Measurements from ENCODE around the gene ITCH. TPM values are rescaled to one million over a fixed set of nuclear protein-coding genes. Genes with fewer than 3 reads are reported as not detected.
"Not testable (repeated sequence)": the region's sequence is repeated elsewhere in the genome, so short reads cannot be mapped to it uniquely, and the experiment has no call there.

The ITCH gene
- total RNA-seq, 2 experiments from 2014 or later = 45.1 to 55.2 TPM

- H3K9me3 Mint-ChIP-seq = no peaks in the 10 kb centered on the region
- H3K4me1 Mint-ChIP-seq = peaks cover 27% of the 10 kb centered on the region
- no peak overlapping the region for H3K27ac Mint-ChIP-seq
- DNase-seq = no peak
- no peak overlapping the region for H3K4me3 Mint-ChIP-seq
- H3K27me3 Mint-ChIP-seq = no peaks in the 10 kb centered on the region
- peaks cover 9% of the 10 kb centered on the region for H3K36me3 Mint-ChIP-seq
Observed at GRCh38 chr20:34385464-34385863, 22.4 kb downstream of the ITCH start.

- H3K4me1 Mint-ChIP-seq = peaks cover 28% of the 10 kb centered on the region
- no peaks in the 10 kb centered on the region for H3K9me3 Mint-ChIP-seq
- H3K36me3 Mint-ChIP-seq = peaks cover 13% of the 10 kb centered on the region
- no peaks in the 10 kb centered on the region for H3K27me3 Mint-ChIP-seq
- no peak overlapping the region for H3K4me3 Mint-ChIP-seq
- peak overlapping the region; percentile 40 for H3K27ac Mint-ChIP-seq
- no peak for DNase-seq
Observed at GRCh38 chr20:34388000-34388399, 24.9 kb downstream of the ITCH start.

GRCh38 chr20:34388678-34389077, 25.6 kb downstream of the ITCH start:
- peaks cover 16% of the 10 kb centered on the region for H3K36me3 Mint-ChIP-seq
- no peak overlapping the region for H3K4me3 Mint-ChIP-seq
- DNase-seq = no peak
- H3K27ac Mint-ChIP-seq = no peak overlapping the region
- H3K4me1 Mint-ChIP-seq = peaks cover 28% of the 10 kb centered on the region
- no peaks in the 10 kb centered on the region for H3K9me3 Mint-ChIP-seq
- H3K27me3 Mint-ChIP-seq = no peaks in the 10 kb centered on the region

- DNase-seq = no peak
- Mint-ChIP-seq H3K36me3 (peaks cover 17% of the 10 kb centered on the region), H3K27ac (no peak overlapping the region), H3K4me3 (no peak overlapping the region), H3K4me1 (peaks cover 28% of the 10 kb centered on the region), H3K9me3 (no peaks in the 10 kb centered on the region), H3K27me3 (no peaks in the 10 kb centered on the region)
Observed at GRCh38 chr20:34389206-34389953, 26.3 kb downstream of the ITCH start.

- DNase-seq = no peak
- Mint-ChIP-seq H3K36me3 (peaks cover 21% of the 10 kb centered on the region), H3K27me3 (no peaks in the 10 kb centered on the region), H3K9me3 (no peaks in the 10 kb centered on the region), H3K27ac (no peak overlapping the region), H3K4me1 (peaks cover 28% of the 10 kb centered on the region), H3K4me3 (no peak overlapping the region)
Observed at GRCh38 chr20:34389954-34390555, 27.0 kb downstream of the ITCH start.

- H3K27ac Mint-ChIP-seq = no peak overlapping the region
- no peaks in the 10 kb centered on the region for H3K27me3 Mint-ChIP-seq
- H3K4me1 Mint-ChIP-seq = peaks cover 13% of the 10 kb centered on the region
- no peaks in the 10 kb centered on the region for H3K9me3 Mint-ChIP-seq
- H3K36me3 Mint-ChIP-seq = peaks cover 34% of the 10 kb centered on the region
- no peak for DNase-seq
- no peak overlapping the region for H3K4me3 Mint-ChIP-seq
Observed at GRCh38 chr20:34396408-34396807, 33.3 kb downstream of the ITCH start.

GRCh38 chr20:34397096-34397495, 34.0 kb downstream of the ITCH start:
- peaks cover 19% of the 10 kb centered on the region for H3K4me1 Mint-ChIP-seq
- H3K36me3 Mint-ChIP-seq = peaks cover 39% of the 10 kb centered on the region
- no peak overlapping the region for H3K4me3 Mint-ChIP-seq
- no peak for DNase-seq
- H3K27me3 Mint-ChIP-seq = no peaks in the 10 kb centered on the region
- peak overlapping the region; percentile 4 for H3K27ac Mint-ChIP-seq
- H3K9me3 Mint-ChIP-seq = no peaks in the 10 kb centered on the region

GRCh38 chr20:34400776-34401175, 37.7 kb downstream of the ITCH start:
- Mint-ChIP-seq H3K36me3 (peaks cover 46% of the 10 kb centered on the region), H3K4me1 (peaks cover 39% of the 10 kb centered on the region)
- not testable (repeated sequence) for H3K4me3 Mint-ChIP-seq, H3K27ac Mint-ChIP-seq, H3K27me3 Mint-ChIP-seq, H3K9me3 Mint-ChIP-seq, DNase-seq

- Mint-ChIP-seq H3K27ac (peak overlapping the region; percentile 2), H3K4me1 (peaks cover 38% of the 10 kb centered on the region), H3K4me3 (no peak overlapping the region), H3K36me3 (peaks cover 44% of the 10 kb centered on the region), H3K27me3 (no peaks in the 10 kb centered on the region), H3K9me3 (no peaks in the 10 kb centered on the region)
- DNase-seq = peak; percentile 28
Observed at GRCh38 chr20:34401741-34402455, 38.8 kb downstream of the ITCH start.

GRCh38 chr20:34402461-34402860, 39.4 kb downstream of the ITCH start:
- H3K9me3 Mint-ChIP-seq = no peaks in the 10 kb centered on the region
- H3K27ac Mint-ChIP-seq = no peak overlapping the region
- H3K4me3 Mint-ChIP-seq = no peak overlapping the region
- no peaks in the 10 kb centered on the region for H3K27me3 Mint-ChIP-seq
- H3K36me3 Mint-ChIP-seq = peaks cover 39% of the 10 kb centered on the region
- no peak for DNase-seq
- H3K4me1 Mint-ChIP-seq = peaks cover 38% of the 10 kb centered on the region

GRCh38 chr20:34403063-34403827, 40.2 kb downstream of the ITCH start:
- peaks cover 38% of the 10 kb centered on the region for H3K4me1 Mint-ChIP-seq
- H3K4me3 Mint-ChIP-seq = no peak overlapping the region
- H3K36me3 Mint-ChIP-seq = peaks cover 39% of the 10 kb centered on the region
- H3K27ac Mint-ChIP-seq = no peak overlapping the region
- no peaks in the 10 kb centered on the region for H3K9me3 Mint-ChIP-seq
- DNase-seq = no peak
- no peaks in the 10 kb centered on the region for H3K27me3 Mint-ChIP-seq

GRCh38 chr20:34403908-34404307, 40.8 kb downstream of the ITCH start:
- peaks cover 39% of the 10 kb centered on the region for H3K4me1 Mint-ChIP-seq
- H3K9me3 Mint-ChIP-seq = no peaks in the 10 kb centered on the region

GRCh38 chr20:34404803-34405202, 41.7 kb downstream of the ITCH start:
- no peaks in the 10 kb centered on the region for H3K27me3 Mint-ChIP-seq
- H3K36me3 Mint-ChIP-seq = peaks cover 42% of the 10 kb centered on the region
- H3K9me3 Mint-ChIP-seq = no peaks in the 10 kb centered on the region
- no peak for DNase-seq
- no peak overlapping the region for H3K4me3 Mint-ChIP-seq
- H3K27ac Mint-ChIP-seq = peak overlapping the region; percentile 67
- H3K4me1 Mint-ChIP-seq = peaks cover 39% of the 10 kb centered on the region

More at GRCh38 chr20:34403908-34404307, 40.8 kb downstream of the ITCH start:
- Mint-ChIP-seq H3K4me3 (no peak overlapping the region), H3K27ac (no peak overlapping the region), H3K27me3 (no peaks in the 10 kb centered on the region), H3K36me3 (peaks cover 41% of the 10 kb centered on the region)
- no peak for DNase-seq

- H3K9me3 Mint-ChIP-seq, H3K4me3 Mint-ChIP-seq, DNase-seq, H3K27me3 Mint-ChIP-seq: not testable (repeated sequence)
- H3K27ac Mint-ChIP-seq = peak overlapping the region; percentile 42
- H3K36me3 Mint-ChIP-seq = peaks cover 38% of the 10 kb centered on the region
- H3K4me1 Mint-ChIP-seq = peaks cover 38% of the 10 kb centered on the region
Observed at GRCh38 chr20:34405247-34405651, 42.2 kb downstream of the ITCH start.

GRCh38 chr20:34405942-34406341, 42.9 kb downstream of the ITCH start:
- H3K27me3 Mint-ChIP-seq, H3K9me3 Mint-ChIP-seq, H3K4me3 Mint-ChIP-seq, DNase-seq: not testable (repeated sequence)
- Mint-ChIP-seq H3K27ac (peak overlapping the region; percentile 42), H3K4me1 (peaks cover 37% of the 10 kb centered on the region), H3K36me3 (peaks cover 36% of the 10 kb centered on the region)

Data from activated naive CD8-positive, alpha-beta T cell treated with anti-CD3 and anti-CD28 coated beads for 36 hours (primary cell).